AG04449 (cell line): Measurements from ENCODE around the gene TAPT1.

ENCODE experiments used
- CTCF ChIA-PET: fragments of 350-600 bp; formaldehyde crosslinking; extraction: SDS; loops from one replicate; lab custom pipeline; 2021; ENCODE audit warnings: antibody characterized with exemption; lab: Yijun Ruan, JAX
- POLR2A ChIA-PET: fragments of 400-600, 350-600 bp; formaldehyde crosslinking; extraction: SDS; loops from one replicate; lab custom pipeline; 2020; ENCODE audit warnings: antibody characterized with exemption, inconsistent platforms; lab: Yijun Ruan, JAX
- DNase-seq: peaks from one replicate; pipeline ENCODE4 v3.0.0-alpha.2; 2010; ENCODE audit warnings: low read depth, low spot score
- H3K4me3 ChIP-seq: 2 replicates; pipeline ENCODE4 v1.5.1; 2011; ENCODE audit warnings: low read depth, mild to moderate bottlenecking, control low read depth, low read length
- CTCF ChIP-seq: IDR thresholded peaks from one replicate; pipeline ENCODE4 v1.5.1; 2011; ENCODE audit warnings: mild to moderate bottlenecking, moderate library complexity, low read length, control low read depth, inconsistent platforms; ENCODE audit not compliant: insufficient read depth; ENCODE audit errors: missing control alignments

Gene TAPT1

GRCh38 chr4:16142598-16143310, 83.5 kb downstream of the TAPT1 start:
- no peak overlapping the region for H3K4me3 ChIP-seq
- TF ChIP-seq CTCF, result no peak
- DNase-seq, result no peak
- ChIA-PET POLR2A (no interaction called here), CTCF (no interaction called here)

- peak; percentile 91 for DNase-seq
- no peak overlapping the region for H3K4me3 ChIP-seq
- CTCF ChIA-PET, result no interaction called here
- POLR2A ChIA-PET, result no interaction called here
- TF ChIP-seq CTCF, result no peak
These were observed 85.4 kb downstream of the TAPT1 start for GRCh38 chr4:16140879-16141249.

GRCh38 chr4:16140231-16140878, 85.9 kb downstream of the TAPT1 start:
- no peak for DNase-seq
- ChIA-PET CTCF (no interaction called here), POLR2A (no interaction called here)
- TF ChIP-seq CTCF, result no peak
- H3K4me3 ChIP-seq, result no peak overlapping the region

- DNase-seq, result no peak
- ChIA-PET POLR2A (no interaction called here), CTCF (no interaction called here)
- no peak overlapping the region for H3K4me3 ChIP-seq
- TF ChIP-seq CTCF, result no peak
These were observed 87.0 kb downstream of the TAPT1 start for GRCh38 chr4:16139066-16139945.

- CTCF ChIA-PET, result interaction anchor here (1.2 kb wide), 1 partner anchor 10 kb away, joined by 3 read pairs; no protein-coding TSS in a partner anchor
These were observed 89.4 kb downstream of the TAPT1 start for GRCh38 chr4:16136827-16137226.

More at GRCh38 chr4:16136827-16137226, 89.4 kb downstream of the TAPT1 start:
- H3K4me3 ChIP-seq, result no peak overlapping the region
- POLR2A ChIA-PET, result no interaction called here
- DNase-seq, result no peak
- TF ChIP-seq CTCF, result no peak
